HepG2 (cell line): ENCODE measurements around the gene SMURF1. TPM values are rescaled to one million over a fixed set of nuclear protein-coding genes. Genes with fewer than 3 reads are reported as not detected.

Experiments used
- ATAC-seq: fragments of 200-7000 bp; cut with Tn5 transposase; 3 replicates; pipeline ENCODE4 v1.9.1; 2020; ENCODE audit warnings: mild to moderate bottlenecking, moderate library complexity
- BruUV-seq: library from RNA; stranded (reverse); fragments of 400-500 nt; replicated peaks from 2 replicates; lab custom pipeline; 2021; lab: Mats Ljungman, UMichigan
- CTCF ChIA-PET: fragments of 300-600 bp; formaldehyde crosslinking; extraction: SDS; loops from one replicate; lab custom pipeline; 2021; ENCODE audit warnings: low total read pairs, inconsistent platforms, low intra/inter-chr PET ratio; lab: Yijun Ruan, JAX
- POLR2A ChIA-PET: fragments of 350-600 bp; sonication (Branson Sonifier 250); formaldehyde crosslinking; loops from one replicate; lab custom pipeline; 2020; ENCODE audit warnings: antibody characterized with exemption, inconsistent platforms; lab: Yijun Ruan, JAX
- DNase-seq: peaks from one replicate; pipeline ENCODE4 v3.0.0-alpha.2; 2015; ENCODE audit warnings: low spot score
- FAIRE-seq: peaks from 3 replicates; lab custom pipeline; 2011; peaks lifted over from hg19 to GRCh38; lab: Jason Lieb, UNC
- H2AFZ ChIP-seq: one replicate; pipeline ENCODE4 v1.6.1; 2011; ENCODE audit warnings: low read length, inconsistent platforms
- H3K27ac ChIP-seq: fragments of 300-600 bp; 3 replicates; pipeline ENCODE4 v1.8.0; 2011; ENCODE audit warnings: mixed run types, mild to moderate bottlenecking, mixed read lengths, low read length, inconsistent platforms; ENCODE audit not compliant: insufficient read depth; ENCODE audit errors: extremely low read length
- H3K27me3 ChIP-seq, 2 experiments: fragments of 200-600 bp in 1 of 2; 2 replicates in 1 of 2; 3 replicates in 1 of 2; pipeline versions ENCODE4 v1.6.0 to v1.8.0; 2011; ENCODE audit warnings: low read length in 2 of 2, mild to moderate bottlenecking in 2 of 2, moderate library complexity in 2 of 2, inconsistent platforms in 1 of 2; ENCODE audit not compliant: insufficient read depth in 2 of 2, control insufficient read depth in 1 of 2
- H3K36me3 ChIP-seq, 2 experiments: fragments of 200-600 bp in 1 of 2; replicated peaks in 1 of 2; 2 replicates in 1 of 2; 3 replicates in 1 of 2; pipeline versions ENCODE4 v1.5.1 to v1.8.0; 2011; ENCODE audit warnings: low read length in 2 of 2, inconsistent platforms in 1 of 2; ENCODE audit not compliant: insufficient read depth in 2 of 2, control insufficient read depth in 1 of 2
- H3K4me1 ChIP-seq: 2 replicates; pipeline ENCODE4 v1.5.1; 2012; ENCODE audit warnings: low read length, inconsistent platforms; ENCODE audit not compliant: insufficient read depth
- H3K4me2 ChIP-seq: 2 replicates; pipeline ENCODE4 v1.6.0; 2011; ENCODE audit warnings: low read depth, low read length, inconsistent platforms
- H3K4me3 ChIP-seq, 3 experiments: fragments of 200-600 bp in 1 of 3; sonication (generic), shearing (Covaris generic) in 1 of 3; replicated peaks in 1 of 3; 2 replicates each; pipeline ENCODE4 v1.5.1; 2011 to 2016; ENCODE audit warnings: low read length in 3 of 3, inconsistent platforms in 2 of 3, low read depth in 2 of 3, mild to moderate bottlenecking in 2 of 3, control low read depth in 1 of 3, mixed read lengths in 1 of 3; ENCODE audit not compliant: insufficient read depth in 1 of 3
- H3K79me2 ChIP-seq: one replicate; pipeline ENCODE4 v1.6.1; 2011; ENCODE audit warnings: low read length, inconsistent platforms; ENCODE audit not compliant: insufficient read depth
- H3K9ac ChIP-seq: 2 replicates; pipeline ENCODE4 v1.6.0; 2011; ENCODE audit warnings: mild to moderate bottlenecking, low read depth, low read length, inconsistent platforms; ENCODE audit not compliant: insufficient read depth
- H3K9me3 ChIP-seq: 2 replicates; pipeline ENCODE4 v1.5.1; 2012; ENCODE audit warnings: mild to moderate bottlenecking, low read length
- H4K20me1 ChIP-seq: 2 replicates; pipeline ENCODE4 v1.6.0; 2011; ENCODE audit warnings: inconsistent platforms, mild to moderate bottlenecking, low read length, moderate library complexity; ENCODE audit not compliant: insufficient read depth
- FOXA3 ChIP-seq: IDR thresholded peaks from 2 replicates; pipeline ENCODE4 v1.6.1; 2016; ENCODE audit warnings: missing genetic modification reagents, missing compliant biosample characterization
- FOXK2 ChIP-seq: fragments of 450-650 bp; IDR thresholded peaks from 2 replicates; pipeline ENCODE4 v1.6.1; 2016
- HNRNPUL1 ChIP-seq: fragments of 200-400 bp; formaldehyde crosslinking; IDR thresholded peaks from 2 replicates; pipeline ENCODE4 v1.6.1; 2017; ENCODE audit warnings: low read depth, mild to moderate bottlenecking, low read length, moderate library complexity
- JUN ChIP-seq: sonication (generic); formaldehyde crosslinking; IDR thresholded peaks from 2 replicates; pipeline ENCODE4 v1.4.0; 2020; ENCODE audit warnings: mild to moderate bottlenecking, missing genetic modification reagents
- NFATC3 ChIP-seq: sonication (generic); formaldehyde crosslinking; IDR thresholded peaks from 2 replicates; pipeline ENCODE4 v1.5.1; 2020; ENCODE audit warnings: mild to moderate bottlenecking, missing genetic modification reagents
- ZBTB7B ChIP-seq: sonication (generic); formaldehyde crosslinking; IDR thresholded peaks from 2 replicates; pipeline ENCODE4 v1.4.0; 2020; ENCODE audit warnings: missing genetic modification reagents
- ZFP62 ChIP-seq: sonication (generic); formaldehyde crosslinking; IDR thresholded peaks from 2 replicates; pipeline ENCODE4 v1.4.0; 2020; ENCODE audit warnings: missing genetic modification reagents
- ZKSCAN1 ChIP-seq: fragments of 150-350 bp; IDR thresholded peaks from 2 replicates; pipeline ENCODE4 v1.6.1; 2014; ENCODE audit warnings: low read length
- ZNF296 ChIP-seq: sonication (generic); formaldehyde crosslinking; conservative IDR thresholded peaks from 2 replicates; pipeline ENCODE4 v1.5.0; 2020; ENCODE audit warnings: mild to moderate bottlenecking, missing genetic modification reagents
- ZNF430 ChIP-seq: sonication (generic); formaldehyde crosslinking; IDR thresholded peaks from 2 replicates; pipeline ENCODE4 v1.9.0; 2021; ENCODE audit warnings: mild to moderate bottlenecking, missing genetic modification reagents
- ZNF549 ChIP-seq: sonication (generic); formaldehyde crosslinking; IDR thresholded peaks from 2 replicates; pipeline ENCODE4 v1.5.0; 2020; ENCODE audit warnings: missing genetic modification reagents
- WGBS: methylation state at CpG from one replicate; pipeline ENCODE4 v1.1.6; 2017; ENCODE audit warnings: low lambda C conversion rate; 5-methylcytosine and 5-hydroxymethylcytosine counted together
- in situ Hi-C: cut with HindIII; loops from 2 replicates; pipeline ENCODE4 v1.10.0; 2017; ENCODE audit warnings: low pct_unique_long_range_greater_than_20kb; ENCODE audit not compliant: extremely low pct_ligation_motif_present
- intact Hi-C: fragments of 100-400 bp; cut with micrococcal nuclease; formaldehyde crosslinking; loops from one replicate; pipeline ENCODE4 v1.10.0; 2022; ENCODE audit not compliant: unreplicated experiment
- polyA plus RNA-seq, 8 experiments: library from polyadenylated mRNA; depleted of rRNA in 3 of 8; stranded (reverse) in 7 of 8; unstranded in 1 of 8; fragments of >200 nt; fragmentation: Illumina TruSeq in 4 of 8; extraction: Trizol in 4 of 8; gene quantifications; 2 replicates each; pipeline versions ENCODE4 v1.2.1 to v1.2.3, GENCODE V29; 2011 to 2016; ENCODE audit warnings: low read depth in 4 of 8, missing spikeins in 1 of 8, mixed read lengths in 1 of 8; ENCODE audit not compliant: insufficient read depth in 1 of 8
- total RNA-seq, 5 experiments: library from RNA; depleted of rRNA; stranded (reverse); fragments of >200 nt; fragmentation: Illumina TruSeq; extraction: Trizol; gene quantifications; 2 replicates each; pipeline ENCODE4 v1.2.3, GENCODE V29; 2016; ENCODE audit warnings: low read depth in 1 of 5
- TF ChIP-seq, protein P1 (sequence below): sonication (generic); formaldehyde crosslinking; IDR thresholded peaks from 2 replicates; pipeline ENCODE4 v1.5.1; 2020; ENCODE audit warnings: mild to moderate bottlenecking, missing genetic modification reagents, moderate library complexity
- TF ChIP-seq, protein P2 (sequence below): fragments of 450-650 bp; IDR thresholded peaks from 2 replicates; pipeline ENCODE4 v1.6.1; 2017; ENCODE audit warnings: mild to moderate bottlenecking
- TF ChIP-seq, protein P3 (sequence below): IDR thresholded peaks from 2 replicates; pipeline ENCODE4 v1.4.0; 2020; ENCODE audit warnings: mild to moderate bottlenecking, missing genetic modification reagents

SMURF1 gene
- total and polyA plus RNA-seq, 2 of the 13 experiments (the other 11 are each of a cell fraction or from before 2014, with no cell fraction given): 8.3 to 11.1 TPM

DNA sequence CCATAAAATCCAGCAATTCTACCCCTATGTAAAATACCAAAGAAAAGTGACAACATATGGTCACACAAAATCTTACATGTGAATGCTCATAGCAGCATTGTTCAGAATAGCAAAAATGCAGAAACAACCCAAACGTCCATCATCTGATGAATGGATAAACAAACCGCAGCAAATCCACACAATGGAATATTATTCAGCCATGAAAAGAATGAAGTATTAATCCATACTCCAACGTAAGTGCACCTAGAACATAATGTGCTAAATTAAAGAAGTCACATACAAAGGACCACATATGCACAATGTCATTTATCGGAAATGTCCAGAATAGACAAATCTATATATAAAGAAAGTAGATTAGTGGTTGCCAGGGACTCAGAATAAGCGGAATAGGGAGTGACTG lies 57.4 kb downstream of the SMURF1 start (continued):
- TF ChIP-seq, protein P1, sequence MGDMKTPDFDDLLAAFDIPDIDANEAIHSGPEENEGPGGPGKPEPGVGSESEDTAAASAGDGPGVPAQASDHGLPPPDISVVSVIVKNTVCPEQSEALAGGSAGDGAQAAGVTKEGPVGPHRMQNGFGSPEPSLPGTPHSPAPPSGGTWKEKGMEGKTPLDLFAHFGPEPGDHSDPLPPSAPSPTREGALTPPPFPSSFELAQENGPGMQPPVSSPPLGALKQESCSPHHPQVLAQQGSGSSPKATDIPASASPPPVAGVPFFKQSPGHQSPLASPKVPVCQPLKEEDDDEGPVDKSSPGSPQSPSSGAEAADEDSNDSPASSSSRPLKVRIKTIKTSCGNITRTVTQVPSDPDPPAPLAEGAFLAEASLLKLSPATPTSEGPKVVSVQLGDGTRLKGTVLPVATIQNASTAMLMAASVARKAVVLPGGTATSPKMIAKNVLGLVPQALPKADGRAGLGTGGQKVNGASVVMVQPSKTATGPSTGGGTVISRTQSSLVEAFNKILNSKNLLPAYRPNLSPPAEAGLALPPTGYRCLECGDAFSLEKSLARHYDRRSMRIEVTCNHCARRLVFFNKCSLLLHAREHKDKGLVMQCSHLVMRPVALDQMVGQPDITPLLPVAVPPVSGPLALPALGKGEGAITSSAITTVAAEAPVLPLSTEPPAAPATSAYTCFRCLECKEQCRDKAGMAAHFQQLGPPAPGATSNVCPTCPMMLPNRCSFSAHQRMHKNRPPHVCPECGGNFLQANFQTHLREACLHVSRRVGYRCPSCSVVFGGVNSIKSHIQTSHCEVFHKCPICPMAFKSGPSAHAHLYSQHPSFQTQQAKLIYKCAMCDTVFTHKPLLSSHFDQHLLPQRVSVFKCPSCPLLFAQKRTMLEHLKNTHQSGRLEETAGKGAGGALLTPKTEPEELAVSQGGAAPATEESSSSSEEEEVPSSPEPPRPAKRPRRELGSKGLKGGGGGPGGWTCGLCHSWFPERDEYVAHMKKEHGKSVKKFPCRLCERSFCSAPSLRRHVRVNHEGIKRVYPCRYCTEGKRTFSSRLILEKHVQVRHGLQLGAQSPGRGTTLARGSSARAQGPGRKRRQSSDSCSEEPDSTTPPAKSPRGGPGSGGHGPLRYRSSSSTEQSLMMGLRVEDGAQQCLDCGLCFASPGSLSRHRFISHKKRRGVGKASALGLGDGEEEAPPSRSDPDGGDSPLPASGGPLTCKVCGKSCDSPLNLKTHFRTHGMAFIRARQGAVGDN (CRISPR knock-in tag): no peak

DNA sequence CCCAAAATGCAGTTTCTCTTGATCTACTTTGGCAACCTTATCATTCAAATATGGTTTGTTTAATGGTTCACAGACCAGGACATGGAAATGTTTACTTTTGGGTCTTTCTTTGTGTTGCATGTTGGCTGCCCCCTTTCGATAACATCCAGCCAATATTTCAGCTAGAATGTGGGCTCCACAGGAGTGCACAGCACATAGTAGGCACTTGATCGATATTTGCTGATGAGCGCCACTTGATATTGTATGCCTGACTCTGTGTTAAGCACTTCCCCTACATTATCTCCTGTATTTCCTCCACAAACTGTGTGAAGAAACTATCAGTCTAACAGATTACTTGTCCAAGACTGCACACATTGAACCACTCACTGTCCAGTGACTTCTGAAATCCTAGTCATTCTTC lies 60.2 kb downstream of the SMURF1 start:
- intact Hi-C loops (no loop called here), in situ Hi-C loops (no loop called here)
- Histone ChIP-seq H3K27ac (peak overlapping the region; percentile 44), H3K27me3 (no peaks in the 10 kb centered on the region), H3K9ac (0 out of 2 replicates have a peak overlapping the region, but pooled peaks have one; percentile 8), H3K36me3 (no peaks in the 10 kb centered on the region; a peak in 2 of 5 replicates), H4K20me1 (no peaks in the 10 kb centered on the region), H2AFZ (no peak overlapping the region), H3K79me2 (peaks cover 26% of the 10 kb centered on the region), H3K4me2 (peak overlapping the region; percentile 39), H3K9me3 (no peaks in the 10 kb centered on the region), H3K4me1 (peaks cover 19% of the 10 kb centered on the region), H3K4me3 (no peak overlapping the region)
- 73% methylated on average over 3 of the region's 3 CpGs for WGBS
- CTCF ChIA-PET: no interaction called here
- FAIRE-seq: no peak
- DNase-seq: no peak
- no peak; the same call in 2 of the 3 replicates for ATAC-seq
- BruUV-seq: no TSS peak
- POLR2A ChIA-PET: no interaction called here
- TF ChIP-seq HNRNPUL1 (no peak), JUN (no peak), ZFP62 (CRISPR knock-in tag) (no peak), ZNF296 (CRISPR knock-in tag) (no peak), ZBTB7B (peak; percentile 34; the same call in 1 of the 2 replicates), ZNF430 (CRISPR knock-in tag) (no peak), ZKSCAN1 (peak; percentile 94), NFATC3 (no peak), FOXK2 (no peak), ZNF549 (no peak), FOXA3 (peak; percentile 8; the same call in 1 of the 2 replicates)
- TF ChIP-seq, protein P2, sequence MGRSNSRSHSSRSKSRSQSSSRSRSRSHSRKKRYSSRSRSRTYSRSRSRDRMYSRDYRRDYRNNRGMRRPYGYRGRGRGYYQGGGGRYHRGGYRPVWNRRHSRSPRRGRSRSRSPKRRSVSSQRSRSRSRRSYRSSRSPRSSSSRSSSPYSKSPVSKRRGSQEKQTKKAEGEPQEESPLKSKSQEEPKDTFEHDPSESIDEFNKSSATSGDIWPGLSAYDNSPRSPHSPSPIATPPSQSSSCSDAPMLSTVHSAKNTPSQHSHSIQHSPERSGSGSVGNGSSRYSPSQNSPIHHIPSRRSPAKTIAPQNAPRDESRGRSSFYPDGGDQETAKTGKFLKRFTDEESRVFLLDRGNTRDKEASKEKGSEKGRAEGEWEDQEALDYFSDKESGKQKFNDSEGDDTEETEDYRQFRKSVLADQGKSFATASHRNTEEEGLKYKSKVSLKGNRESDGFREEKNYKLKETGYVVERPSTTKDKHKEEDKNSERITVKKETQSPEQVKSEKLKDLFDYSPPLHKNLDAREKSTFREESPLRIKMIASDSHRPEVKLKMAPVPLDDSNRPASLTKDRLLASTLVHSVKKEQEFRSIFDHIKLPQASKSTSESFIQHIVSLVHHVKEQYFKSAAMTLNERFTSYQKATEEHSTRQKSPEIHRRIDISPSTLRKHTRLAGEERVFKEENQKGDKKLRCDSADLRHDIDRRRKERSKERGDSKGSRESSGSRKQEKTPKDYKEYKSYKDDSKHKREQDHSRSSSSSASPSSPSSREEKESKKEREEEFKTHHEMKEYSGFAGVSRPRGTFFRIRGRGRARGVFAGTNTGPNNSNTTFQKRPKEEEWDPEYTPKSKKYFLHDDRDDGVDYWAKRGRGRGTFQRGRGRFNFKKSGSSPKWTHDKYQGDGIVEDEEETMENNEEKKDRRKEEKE: no peak
- TF ChIP-seq, protein P3, sequence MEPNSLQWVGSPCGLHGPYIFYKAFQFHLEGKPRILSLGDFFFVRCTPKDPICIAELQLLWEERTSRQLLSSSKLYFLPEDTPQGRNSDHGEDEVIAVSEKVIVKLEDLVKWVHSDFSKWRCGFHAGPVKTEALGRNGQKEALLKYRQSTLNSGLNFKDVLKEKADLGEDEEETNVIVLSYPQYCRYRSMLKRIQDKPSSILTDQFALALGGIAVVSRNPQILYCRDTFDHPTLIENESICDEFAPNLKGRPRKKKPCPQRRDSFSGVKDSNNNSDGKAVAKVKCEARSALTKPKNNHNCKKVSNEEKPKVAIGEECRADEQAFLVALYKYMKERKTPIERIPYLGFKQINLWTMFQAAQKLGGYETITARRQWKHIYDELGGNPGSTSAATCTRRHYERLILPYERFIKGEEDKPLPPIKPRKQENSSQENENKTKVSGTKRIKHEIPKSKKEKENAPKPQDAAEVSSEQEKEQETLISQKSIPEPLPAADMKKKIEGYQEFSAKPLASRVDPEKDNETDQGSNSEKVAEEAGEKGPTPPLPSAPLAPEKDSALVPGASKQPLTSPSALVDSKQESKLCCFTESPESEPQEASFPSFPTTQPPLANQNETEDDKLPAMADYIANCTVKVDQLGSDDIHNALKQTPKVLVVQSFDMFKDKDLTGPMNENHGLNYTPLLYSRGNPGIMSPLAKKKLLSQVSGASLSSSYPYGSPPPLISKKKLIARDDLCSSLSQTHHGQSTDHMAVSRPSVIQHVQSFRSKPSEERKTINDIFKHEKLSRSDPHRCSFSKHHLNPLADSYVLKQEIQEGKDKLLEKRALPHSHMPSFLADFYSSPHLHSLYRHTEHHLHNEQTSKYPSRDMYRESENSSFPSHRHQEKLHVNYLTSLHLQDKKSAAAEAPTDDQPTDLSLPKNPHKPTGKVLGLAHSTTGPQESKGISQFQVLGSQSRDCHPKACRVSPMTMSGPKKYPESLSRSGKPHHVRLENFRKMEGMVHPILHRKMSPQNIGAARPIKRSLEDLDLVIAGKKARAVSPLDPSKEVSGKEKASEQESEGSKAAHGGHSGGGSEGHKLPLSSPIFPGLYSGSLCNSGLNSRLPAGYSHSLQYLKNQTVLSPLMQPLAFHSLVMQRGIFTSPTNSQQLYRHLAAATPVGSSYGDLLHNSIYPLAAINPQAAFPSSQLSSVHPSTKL: peak; percentile 23; the same call in 1 of the 2 replicates
